UCSD-AML1 (cell line): Measurements from ENCODE around the gene AIG1.
A peak's percentile ranks its signal among the peaks of the same experiment; 100 is the strongest.
"Not testable (repeated sequence)": the region's sequence is repeated elsewhere in the genome, so short reads cannot be mapped to it uniquely, and the experiment has no call there.

Source experiments
- DNase-seq: peaks from one replicate; lab custom pipeline; 2025; ENCODE audit not compliant: unreplicated experiment; lab: John Stamatoyannopoulos, UW

AIG1 gene

DNA sequence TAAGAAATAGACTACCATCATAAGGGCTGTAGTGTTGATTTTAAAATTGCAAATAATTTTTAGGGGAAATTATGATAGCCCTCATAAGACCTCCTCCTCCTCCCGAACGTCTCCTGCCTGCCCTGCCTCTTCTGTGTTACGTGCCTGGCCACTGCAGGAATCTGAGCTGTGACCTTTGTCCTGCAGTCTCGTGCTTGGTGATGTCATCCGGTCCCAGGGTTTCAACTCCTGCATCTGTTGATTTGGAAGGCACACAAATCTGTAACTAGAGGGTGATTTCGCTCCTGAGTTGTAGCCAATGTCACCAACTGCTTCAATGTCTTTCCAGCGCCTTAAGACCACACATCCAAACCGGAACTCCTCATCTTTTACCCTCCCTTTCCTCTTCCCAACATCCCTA, 163.2 kb downstream of the AIG1 start:
- no peak for DNase-seq

DNA sequence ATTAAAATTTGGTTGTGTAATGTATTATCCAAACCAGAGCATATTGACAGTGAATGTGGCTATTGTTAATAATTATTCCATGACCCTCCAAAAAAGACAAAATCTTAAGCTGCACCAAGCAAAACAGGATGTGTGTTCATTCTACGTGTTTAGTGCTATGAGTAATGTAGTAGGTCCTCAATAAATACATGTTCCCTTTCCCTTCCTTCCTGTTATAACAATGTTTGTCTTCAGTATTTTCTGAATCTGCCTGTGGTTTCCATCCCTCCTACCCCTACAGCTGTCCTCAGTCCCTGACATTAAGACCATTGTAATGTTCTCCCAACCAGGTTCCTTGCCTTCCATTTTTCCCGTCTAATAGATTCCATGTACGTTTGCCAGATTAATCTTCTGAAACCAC, 163.8 kb downstream of the AIG1 start:
- no peak for DNase-seq

DNA sequence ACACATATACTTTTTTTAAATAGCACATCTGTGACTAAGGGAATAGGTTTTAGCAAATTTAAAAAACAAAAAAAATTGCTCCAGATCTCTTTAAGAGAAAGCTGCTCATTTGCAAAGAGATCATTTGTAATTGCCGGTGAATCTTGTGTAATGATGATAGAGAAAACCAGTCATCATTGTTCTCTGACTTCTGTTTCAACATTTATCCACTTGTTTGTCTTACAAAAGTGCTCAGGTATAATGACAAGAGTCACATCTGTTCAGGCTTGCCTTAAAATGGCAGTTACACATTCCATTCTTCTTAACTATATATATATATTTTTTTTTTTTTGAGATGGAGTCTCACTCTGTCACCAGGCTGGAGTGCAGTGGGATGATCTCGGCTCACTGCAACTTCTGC, 165.2 kb downstream of the AIG1 start:
- no peak for DNase-seq

DNA sequence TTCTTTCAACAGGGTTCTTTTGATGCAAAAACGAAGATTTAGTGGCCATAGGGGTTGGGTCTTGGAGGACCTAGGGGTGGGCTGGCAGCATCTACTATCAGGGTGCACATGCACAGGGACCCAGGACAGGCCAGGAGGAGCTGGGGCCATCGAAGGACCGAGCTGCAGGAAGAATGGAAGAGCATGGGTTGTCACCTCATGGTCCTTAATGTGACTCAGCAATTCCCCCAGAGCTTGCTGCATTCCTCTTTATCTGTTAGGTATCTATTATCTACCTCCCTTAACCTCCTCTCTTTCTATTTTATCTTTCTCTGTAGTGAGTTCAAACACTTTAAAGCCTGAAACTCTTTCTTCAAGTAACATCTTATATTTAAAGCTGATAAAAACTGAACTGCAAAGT, 167.0 kb downstream of the AIG1 start:
- DNase-seq, result no peak

DNA sequence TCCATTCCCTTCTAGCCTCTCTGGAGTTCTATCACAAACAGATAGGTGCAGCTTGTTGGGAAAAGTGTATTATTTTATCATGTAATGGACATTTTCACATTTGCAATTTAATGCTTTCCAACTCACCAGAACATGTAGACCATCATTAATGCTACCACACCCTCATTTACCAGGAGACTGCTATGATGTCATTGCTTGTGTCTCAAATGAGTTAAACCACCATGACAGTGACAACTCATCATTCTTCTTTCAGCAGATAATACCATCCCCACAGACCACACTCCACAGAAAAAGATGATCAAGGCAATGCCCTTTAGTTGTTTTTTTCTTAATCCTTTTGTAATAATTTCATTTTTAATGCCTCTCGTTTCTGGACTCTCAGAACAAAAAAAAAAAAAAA, 168.7 kb downstream of the AIG1 start:
- DNase-seq, result no peak

DNA sequence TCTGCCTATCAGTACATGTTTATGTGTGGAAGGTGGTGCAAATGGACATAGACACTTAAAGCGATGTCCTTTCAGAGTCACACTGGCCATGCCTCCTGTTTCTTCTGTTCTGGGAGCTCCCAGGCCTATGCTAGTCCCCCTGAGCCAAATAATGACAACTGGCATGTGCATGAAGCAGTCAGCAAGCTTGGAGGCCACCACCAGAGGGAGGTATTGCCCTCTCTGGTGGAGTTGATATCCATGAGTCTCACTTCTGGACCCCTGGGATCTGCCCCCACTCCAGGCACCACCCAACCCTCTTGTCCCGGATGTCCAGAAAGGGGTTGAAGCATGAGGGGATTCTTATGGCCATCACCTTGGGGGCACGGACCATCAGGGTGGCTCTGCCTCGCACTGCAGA, 172.2 kb downstream of the AIG1 start:
- peak; percentile 28 for DNase-seq

DNA sequence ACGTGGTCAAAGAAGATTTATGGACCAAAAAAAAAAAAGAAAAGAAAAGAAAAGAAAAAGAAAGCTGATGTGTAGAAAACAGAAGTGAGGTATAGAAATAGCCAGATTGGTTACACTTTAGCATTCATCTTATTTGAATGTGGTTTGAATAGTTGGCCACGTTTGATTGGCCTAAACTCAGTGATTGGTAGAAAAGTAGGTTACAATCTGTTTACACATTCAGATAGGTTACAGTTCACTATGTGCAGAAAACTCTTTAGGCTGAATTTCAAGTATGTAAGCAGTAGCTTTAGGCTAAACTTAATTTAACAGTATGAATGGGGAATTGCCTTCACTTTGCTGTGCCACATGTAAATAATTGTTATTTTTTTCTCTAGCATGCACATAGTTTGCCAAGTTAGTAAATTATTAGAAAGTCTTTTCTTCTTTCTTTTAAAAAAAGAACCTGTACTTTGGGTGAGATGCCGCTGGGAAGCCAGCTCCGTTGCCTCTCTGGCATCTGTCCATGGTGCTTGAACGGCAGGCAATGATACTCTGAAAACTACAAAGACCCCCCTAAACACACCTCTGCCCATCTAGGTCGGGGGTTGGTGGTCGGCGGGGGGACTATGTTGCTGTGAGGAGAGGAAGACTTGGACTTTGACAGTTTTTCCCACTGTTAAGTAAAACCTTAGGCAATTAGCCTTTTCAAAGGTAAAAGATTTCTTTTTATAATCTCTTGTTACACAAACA, 173.0 kb downstream of the AIG1 start:
- DNase-seq, result no peak

DNA sequence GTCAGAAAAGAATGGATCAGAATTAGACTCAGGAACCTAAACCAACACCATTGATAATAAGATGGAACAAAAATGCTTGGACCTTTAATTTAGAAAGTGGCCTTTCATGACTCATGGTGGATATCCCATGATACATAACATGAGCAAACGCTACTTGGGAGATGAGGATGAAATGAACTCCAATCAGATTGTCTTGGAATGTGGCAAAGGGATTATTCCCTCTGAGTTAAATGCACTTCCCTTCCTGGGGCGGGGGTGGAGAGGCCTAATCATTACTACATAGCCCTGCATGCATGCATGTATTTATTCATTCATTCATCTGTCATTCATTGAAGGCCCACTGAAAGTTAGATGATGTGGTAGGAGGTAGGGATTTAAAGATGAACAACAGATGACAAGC, 174.0 kb downstream of the AIG1 start:
- no peak for DNase-seq

DNA sequence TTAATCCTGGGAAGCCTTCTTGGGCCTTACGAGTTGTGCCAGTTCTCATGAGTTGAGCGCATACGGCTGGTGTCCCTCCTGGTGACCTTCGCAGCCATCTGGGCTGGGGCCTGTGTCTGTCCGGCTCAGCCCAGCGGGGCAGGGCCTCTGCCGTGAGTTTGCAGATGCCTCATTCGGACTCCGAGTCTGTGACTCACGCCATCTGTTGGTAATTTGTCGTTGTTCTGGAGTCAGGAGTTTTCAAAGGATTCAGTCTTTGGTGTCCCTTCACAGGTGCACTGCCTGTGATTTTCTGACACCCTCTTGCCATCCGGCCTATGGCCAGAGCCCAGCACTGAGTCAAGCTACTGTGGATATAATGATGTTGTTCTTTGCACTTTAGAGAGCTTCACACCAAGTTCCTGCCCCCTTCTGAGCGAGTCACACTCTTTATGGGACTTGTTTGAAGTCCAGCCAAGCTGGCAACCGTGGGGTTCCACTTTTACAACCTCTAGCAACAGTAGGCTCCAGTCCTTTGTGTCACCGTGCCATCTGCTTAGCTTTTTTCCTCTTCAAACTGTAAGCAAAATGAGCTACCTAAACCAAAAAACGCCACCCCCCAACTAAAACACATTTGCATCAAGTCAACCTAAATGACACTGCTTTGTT, 175.6 kb downstream of the AIG1 start:
- DNase-seq, result no peak

DNA sequence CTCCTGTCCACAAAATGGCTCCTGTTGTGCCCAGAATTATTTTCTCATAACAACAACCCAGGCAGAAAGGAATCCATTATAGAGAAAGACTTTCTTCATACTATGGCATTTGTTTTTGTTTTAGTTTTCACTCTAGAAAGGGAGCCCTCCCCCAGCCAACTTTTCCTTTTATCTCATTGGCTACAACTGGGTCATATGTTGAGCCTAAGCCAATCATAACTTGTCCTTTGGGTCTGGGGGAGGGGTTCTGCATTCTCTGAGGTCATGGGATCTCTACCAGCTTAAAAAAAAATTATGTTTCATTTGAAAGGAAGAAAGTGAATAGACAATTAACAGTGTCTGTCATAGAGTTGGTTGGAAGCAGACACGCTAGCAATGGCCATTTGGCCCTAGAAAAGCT, 177.6 kb downstream of the AIG1 start:
- DNase-seq, result no peak

DNA sequence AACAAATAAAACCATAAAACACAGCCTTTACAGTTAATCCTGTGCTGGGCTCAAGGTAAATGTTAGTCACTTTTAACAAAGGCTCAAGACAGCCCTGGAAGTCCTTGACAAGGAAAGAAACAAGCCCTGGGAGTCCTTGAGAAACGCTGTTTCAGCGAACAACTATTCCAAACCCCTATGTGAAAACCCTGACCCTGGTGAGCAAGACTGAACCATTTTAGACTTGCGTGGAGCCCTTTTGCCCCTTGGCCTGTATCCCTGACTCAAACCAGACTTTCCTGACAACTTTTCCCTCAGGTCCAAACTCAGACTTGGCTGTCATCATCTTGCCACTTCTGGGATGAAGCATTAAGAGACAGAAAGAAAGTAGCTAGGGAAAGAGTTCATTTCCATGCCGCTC, 180.4 kb downstream of the AIG1 start:
- DNase-seq, result no peak

DNA sequence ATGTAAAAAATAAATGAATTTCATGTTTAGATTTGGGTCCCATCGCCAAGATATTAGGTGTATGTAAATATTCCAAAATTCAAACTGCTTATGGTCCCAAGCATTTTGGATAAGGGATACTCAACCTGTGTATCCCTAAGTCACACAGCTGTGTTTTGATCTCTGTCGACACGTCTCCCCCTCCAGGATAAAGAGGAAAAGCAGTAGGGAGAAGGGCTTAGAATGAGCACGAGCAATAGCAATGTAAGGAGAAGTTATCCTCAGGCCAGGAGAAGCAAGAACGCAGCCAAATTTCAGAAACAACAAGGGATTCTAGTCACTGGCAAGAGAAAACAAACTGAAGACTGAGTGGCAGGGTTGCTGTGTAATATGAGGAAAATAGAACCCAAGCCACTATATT, 181.2 kb downstream of the AIG1 start:
- DNase-seq, result no peak

DNA sequence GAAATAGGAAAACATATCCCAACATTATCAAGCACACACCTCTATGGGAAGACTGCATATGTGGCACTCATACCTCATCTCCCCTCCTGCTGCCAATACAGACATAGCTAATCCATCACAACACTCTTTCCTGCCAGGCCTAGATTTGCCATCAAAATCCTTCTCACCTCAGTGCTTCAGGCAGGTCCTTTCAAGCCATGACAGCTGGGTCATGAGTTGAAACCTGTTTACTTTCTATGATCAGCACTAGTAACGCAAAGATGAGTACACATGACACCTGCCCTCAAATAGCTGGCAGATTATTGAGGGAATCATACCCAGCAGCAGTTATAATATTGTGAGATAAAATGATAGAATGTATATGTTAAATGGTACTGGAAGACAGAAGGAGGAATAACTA, 183.1 kb downstream of the AIG1 start:
- no peak for DNase-seq

DNA sequence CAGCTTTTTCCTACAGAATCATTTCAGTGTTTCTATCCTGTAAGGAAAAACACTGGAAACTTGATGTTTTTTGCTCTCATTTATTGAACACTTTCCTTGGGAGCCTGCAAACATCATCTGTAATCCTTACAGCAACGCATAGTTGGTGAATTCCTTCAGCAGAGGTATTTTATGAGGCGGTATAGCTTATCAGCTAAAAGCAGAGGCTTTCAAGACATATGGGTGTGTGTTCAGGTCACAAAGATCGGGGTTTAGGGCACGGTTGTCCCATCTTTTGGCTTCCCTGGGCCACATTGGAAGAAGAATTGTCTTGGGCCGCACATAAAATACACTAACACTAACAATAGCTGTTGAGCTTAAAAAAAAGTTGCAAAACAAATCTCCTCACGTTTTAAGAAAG, 185.0 kb downstream of the AIG1 start:
- no peak for DNase-seq

DNA sequence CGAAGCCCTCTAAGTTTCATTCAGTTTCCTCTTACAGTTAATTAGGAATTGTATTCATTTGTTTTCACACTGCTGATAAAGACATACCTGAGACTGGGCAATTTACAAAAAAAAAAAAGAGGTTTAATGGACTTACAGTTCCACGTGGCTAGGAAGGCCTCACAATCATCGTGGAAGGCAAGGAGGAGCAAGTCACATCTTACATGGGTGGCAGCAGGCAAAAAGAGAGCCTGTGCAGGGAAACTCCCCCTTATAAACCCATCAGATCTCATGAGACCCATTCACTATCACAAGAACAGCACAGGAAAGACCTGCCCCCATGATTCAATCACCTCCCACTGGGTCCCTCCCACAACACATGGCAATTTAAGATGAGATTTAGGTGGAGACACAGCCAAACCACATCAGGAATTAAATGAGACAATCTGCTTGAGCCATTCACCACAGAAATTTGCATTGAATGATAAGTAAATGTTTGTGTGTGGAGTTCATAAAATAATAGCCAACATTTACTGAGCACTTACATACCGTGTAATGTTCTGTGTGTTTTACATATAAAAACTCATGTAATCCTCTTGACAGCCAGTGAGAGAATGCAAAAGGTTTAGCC, 185.6 kb downstream of the AIG1 start:
- DNase-seq, result not testable (repeated sequence)

DNA sequence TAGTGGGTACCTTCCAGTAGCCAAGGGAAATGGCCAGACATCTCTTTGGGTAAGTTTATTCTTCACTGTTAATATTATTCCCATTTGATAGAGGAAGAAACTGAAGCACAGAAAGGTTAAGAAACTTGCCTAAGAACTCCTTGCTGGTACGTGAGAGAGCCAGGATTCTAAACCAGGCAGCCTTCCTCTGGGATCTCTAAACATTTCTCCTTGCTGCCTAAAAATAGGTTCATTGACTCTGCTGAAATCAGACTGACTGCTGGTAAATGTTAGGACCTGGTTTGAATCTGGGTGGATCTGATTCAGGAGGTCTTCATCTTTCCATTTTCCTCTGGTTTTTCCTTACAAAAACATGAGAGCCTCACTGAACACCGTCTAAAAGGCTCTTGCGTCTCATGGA, 186.9 kb downstream of the AIG1 start:
- no peak for DNase-seq

DNA sequence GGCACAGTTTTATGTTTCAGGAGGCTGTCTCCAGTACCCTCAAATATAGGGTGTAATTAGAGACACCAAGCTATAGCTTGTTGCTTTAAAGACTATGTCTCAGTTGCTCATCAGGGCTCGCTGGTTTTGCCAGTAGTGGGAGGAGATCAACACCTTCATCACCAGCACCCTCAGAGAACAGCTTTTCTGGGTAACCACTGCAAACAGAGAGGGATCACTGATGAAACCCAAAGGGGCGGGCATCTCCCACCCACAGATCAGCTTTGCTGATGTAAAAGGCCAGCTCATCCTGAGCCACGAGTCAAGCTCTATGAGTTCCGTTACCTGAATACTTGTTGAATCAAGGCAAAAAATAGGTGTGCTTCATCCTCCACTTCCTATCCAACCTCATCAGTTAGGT, 187.7 kb downstream of the AIG1 start:
- DNase-seq, result no peak

DNA sequence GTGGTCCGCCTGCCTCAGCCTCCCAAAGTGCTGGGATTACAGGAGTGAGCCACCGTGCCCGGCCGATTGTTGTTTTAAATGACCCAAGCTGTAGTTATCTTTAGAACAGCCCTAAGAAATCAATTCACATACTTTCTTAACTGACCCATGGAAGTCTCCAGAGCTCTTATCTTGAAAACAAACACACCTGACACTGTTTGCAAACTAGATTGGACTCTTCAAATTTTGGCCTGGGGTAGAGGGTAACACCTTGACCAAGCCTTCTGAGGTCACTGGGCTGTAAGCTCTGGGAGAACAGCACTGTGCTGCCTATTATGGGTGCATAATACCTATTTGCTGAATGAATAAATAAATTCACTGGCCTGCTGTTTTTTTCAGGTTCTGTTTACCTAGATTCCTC, 190.6 kb downstream of the AIG1 start:
- no peak for DNase-seq

DNA sequence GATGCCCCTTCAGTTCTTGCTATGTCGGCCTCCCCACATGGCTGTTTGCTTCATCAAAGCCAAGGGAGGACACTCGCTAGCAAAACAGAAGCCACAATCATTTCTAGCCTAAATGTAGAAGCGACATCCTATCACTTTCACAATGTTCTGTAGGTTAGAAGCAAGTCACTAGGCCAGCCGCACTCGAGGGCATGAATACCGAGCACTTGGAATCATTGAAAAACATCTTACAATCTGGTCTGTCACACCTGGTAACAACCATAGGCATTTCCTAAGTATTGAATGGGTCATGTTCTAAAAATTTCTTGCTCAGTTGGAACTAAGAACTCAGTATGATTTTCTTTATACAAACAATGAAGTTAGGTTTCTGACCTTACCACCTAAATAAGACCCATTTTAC, 192.3 kb downstream of the AIG1 start:
- no peak for DNase-seq

DNA sequence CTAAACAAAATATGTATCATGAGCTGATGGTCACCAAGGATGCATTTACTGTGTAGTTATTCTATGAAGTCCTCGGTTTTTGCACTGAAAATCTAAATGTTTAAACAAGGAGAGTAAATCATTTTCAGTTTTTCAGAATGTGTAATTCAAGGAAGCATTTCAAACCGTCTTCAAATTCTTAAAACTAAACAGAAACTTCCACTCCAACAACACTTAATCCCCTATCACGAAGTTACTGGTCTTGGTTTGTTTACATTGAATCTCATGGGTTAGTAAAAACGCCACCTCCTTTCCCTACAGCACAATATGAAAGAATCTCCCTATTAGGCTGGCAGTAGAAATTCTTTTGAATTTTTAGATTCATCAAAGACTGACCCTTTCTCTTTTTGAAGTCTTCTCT, 192.9 kb downstream of the AIG1 start:
- DNase-seq, result no peak

DNA sequence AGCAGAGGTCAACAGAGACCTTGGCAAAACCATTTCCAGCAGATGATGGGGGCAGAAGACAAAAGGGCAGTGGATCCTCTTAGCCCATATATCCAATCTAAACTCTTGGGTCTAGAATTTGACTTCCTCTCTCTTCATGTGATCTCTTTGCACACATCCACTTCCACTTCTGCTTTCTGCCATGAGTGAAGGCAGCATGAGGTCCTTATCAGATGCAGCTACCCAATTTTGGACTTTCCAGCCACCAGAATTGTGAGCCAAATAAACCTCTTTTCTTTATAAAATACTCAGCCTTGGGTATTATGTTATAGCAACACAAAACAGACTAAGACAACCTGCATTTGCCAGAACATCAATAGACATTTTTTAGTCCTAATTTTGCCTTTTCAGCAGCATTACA, 198.3 kb downstream of the AIG1 start:
- DNase-seq, result no peak

DNA sequence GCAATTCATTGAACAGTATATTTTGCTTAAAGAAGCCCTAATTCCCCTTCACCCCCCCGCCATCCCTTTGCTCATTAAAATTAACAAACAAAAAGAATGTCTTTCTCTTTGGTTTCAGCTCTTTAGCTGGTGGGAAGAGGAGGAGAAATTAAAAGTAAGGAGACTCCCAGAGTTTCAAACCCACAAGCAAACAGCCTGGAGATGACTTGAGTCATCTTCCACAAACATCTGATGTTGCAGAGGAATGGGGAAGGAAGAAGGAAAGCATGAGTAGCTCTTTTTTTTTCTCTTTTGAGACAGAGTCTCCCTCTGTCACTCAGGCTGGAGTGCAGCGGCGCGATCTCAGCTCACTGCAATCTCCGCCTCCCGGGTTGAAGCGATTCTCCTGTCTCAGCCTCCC, 200.2 kb downstream of the AIG1 start:
- DNase-seq, result no peak
